T1000 (cell line): ENCODE data around the gene MPIG6B.

Experiments used
- DNase-seq: peaks from one replicate; lab custom pipeline; 2025; ENCODE audit warnings: mixed read lengths; lab: John Stamatoyannopoulos, UW

Gene MPIG6B, protein sequence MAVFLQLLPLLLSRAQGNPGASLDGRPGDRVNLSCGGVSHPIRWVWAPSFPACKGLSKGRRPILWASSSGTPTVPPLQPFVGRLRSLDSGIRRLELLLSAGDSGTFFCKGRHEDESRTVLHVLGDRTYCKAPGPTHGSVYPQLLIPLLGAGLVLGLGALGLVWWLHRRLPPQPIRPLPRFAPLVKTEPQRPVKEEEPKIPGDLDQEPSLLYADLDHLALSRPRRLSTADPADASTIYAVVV

DNA sequence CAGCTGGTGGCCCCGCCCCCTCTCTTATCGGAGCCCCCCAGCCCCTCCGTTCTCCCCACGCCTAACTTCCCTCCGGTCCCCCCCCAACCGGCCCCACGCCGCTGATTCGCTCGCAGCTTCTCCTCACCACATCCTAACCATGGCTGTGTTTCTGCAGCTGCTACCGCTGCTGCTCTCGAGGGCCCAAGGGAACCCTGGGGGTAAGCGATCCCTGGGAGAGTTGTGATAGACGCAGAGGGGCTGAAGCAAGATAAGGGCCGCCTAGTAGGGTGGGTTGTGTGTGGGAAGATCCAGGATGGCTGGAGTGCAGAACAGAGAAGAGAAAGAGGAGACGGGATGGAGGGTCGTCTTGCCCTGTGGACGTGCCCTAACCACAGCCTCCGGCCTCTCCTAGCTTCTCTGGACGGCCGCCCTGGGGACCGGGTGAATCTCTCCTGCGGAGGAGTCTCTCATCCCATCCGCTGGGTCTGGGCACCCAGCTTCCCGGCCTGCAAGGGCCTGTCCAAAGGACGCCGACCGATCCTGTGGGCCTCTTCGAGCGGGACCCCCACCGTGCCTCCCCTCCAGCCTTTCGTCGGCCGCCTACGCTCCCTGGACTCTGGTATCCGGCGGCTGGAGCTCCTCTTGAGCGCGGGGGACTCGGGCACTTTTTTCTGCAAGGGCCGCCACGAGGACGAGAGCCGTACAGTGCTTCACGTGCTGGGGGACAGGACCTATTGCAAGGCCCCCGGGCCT is at the start of gene MPIG6B:
TSS of gene MPIG6B (plus strand) at position 129 of the 735 bp plus-strand sequence. CDS start at position 140, 11 bp downstream.
- no peak for DNase-seq

DNA sequence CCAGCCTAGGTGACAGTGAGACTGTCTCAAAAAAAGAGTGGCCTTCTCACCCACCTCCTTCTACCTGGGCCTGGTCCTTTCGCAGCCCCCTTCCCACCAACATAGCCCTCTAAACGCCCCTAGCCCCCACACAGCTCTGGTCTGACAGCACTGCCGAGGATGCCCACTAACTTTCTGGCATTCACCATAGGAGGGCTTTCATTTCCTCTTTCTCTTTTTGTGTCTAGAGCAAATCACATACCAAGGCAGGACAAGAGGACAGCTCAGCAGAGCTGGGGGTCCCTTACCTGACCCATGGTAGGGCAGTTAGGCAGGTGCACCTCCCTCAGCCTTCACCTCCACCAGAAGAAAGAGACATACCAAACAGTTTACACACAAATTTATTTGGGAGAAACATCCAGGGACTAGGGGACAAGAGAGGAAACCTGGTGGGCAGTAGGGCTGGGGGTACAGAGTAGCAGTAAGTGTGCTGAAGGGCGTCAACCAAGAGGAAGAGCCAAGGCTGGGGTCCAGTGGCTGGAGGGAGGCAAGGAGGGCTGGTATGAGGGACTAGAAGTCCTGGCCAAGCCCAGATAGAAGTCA is 46.8 kb upstream of the MPIG6B start:
- DNase-seq, result no peak

DNA sequence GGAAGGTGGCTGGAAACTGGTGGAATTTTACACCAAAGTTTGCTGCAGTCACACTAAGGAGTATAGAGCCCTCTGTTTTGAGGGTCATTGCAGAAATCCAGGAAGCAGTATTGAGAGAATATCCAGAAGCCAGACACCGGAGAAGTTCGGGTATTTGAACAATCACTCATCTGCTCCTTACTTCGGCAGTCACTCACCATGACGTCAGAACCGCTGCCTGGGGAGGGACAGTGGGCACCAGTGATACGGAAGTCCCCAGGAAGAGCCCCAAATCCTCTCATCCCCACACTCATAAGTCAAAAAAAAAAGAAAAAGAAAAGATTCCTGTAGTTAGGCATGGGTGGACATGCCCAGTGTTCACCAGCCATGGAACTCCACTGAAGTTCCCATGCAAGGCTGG is 46.3 kb upstream of the MPIG6B start:
- no peak for DNase-seq

DNA sequence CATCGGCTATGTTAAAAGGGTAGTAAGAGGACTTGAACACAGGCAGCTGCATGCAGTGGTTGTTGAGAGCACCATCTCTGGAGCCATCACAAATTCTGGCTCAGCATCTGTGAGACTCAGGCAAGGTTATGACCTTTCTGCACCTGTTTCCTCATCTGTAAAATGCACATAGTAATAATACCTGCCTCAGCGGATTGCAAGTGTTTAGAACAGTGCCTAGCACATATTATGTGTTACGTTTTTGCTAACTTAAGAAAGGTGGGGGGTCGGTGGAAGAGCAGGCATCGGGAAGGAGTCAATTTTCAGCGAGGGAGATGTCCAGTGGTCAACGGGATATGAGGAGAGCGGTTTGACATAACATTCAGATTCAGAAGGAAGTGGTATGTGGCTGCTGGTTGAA is 45.2 kb upstream of the MPIG6B start:
- no peak for DNase-seq

GRCh38 chr6:31680226-31681134 is 42.7 kb upstream of the MPIG6B start, which contains the start of gene LY6G5C:
LY6G5C (minus strand) TSS chr6:31681067; CDS start chr6:31680373, 694 bp downstream.
- peak; percentile 78 for DNase-seq

GRCh38 chr6:31681135-31681671 is 42.0 kb upstream of the MPIG6B start:
- DNase-seq, result no peak

DNA sequence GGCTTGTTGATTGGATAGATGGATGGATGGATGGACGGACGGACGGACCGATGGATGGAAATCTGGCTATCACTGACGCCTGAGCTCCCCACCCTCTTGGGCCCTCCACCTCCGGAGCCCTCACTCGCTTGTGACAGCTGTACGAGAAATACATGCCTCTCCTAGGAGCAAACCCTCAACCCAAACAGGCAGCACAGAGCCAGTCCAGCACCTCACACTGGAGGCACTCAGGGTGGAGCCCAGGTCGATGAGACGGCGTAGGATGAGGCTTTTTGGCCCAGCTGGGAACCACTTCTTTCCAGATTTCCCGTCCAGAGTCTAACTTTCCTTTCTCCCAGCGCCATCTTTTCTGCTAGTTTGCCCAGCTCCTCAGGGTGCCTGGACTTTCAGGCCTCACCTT is 39.6 kb upstream of the MPIG6B start:
- DNase-seq, result no peak

GRCh38 chr6:31686483-31686882 is 36.7 kb upstream of the MPIG6B start:
- no peak for DNase-seq

DNA sequence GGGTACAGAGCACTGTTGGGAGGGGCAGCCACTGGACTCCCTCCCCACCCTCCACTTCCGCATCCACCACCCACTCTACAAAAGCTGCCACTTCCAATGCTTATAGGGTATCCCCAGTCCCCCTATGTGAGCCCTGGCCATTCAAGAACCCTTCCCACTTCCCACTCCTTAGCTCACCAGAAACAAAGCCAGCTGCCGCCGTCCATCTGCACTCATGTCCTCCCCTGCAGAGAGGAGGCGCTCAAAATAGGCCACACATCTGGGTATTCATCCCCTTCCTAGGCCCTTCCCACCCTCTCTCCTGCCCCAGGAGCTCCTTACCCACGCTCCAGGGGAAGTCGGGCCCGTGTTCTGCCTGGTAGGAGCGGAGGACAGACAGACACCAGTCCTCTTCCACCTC is 35.9 kb upstream of the MPIG6B start:
- DNase-seq, result no peak

DNA sequence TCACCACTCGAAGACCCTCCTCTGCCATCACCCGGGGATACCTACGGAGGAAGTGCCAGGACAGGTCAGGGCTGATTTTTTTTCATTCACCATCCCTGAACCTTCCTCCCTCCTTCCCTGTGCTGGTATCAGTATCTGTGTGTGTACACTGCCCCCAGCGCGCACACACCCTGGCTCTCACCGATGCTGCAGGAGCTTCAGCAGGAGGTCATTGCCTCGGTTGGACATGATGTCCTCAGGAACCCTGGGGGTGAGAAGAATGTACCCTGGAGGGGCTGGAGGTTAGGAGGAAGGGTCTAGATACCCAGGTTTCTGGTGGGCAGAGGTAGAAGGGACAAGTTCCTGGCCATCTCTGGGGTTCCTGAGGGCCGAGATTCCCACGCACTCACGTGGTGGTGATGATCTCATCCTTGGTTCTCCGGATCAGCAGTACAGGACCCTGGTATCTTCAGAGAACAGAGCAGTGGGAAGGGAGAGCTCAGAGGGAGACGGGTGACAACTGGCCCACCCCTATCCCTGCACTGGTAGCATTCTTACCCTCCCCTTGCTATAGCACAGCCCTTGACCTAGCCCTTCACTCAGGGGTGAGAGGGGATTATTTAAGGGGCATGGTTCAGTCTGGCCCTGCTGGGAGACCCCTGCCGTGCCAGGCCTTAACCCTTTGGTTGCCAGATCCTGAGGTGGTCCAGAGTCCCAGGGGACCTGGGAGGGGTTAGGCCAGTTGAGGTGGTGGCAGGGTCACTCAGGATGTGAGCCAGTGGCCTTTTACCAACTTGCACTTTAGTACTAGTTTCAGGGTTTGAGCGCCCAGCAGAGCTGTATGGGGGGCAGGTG is 35.1 kb upstream of the MPIG6B start:
- DNase-seq, result no peak

- no peak for DNase-seq
Measured at GRCh38 chr6:31689249-31690110, 33.7 kb upstream of the MPIG6B start.

DNA sequence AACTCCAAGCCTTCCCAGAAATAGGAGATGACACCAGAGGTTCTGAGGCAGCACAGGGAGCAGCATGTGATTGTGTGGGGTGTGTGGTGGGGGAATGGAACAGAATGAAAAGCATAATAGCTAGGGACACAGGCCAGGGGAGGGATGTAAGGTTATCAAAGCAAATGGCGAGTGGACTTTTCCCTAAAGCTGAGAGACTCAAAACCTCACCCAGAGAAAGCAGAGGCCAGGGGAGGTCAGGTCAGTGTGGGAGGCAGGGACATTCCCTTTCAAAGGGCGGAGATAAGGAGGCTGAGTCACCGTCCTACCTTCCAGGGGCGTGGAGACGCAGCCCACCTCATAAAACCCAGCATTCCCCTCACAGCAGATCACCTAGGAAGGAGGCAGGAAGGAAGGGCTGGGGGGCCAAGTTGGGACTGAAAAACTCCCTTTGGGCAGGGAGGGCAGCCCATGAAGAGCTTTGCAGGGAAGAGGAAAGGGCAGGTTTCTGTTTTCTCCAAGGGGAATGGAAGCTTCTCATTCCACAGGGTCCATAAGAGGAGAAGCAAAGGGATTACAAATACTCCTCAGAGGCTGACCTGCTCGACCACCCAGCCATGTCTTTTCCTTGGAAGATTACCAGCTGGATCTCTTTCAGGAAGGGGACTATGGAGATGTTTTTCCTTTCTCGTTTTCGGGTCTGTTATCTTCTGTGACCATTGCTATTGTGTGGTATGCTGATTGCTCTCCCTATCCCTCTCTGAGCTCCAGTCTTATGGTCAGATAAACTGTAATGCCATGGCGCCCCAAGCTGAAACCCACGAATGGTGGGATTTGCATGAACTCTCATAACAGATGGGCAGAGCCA is 32.7 kb upstream of the MPIG6B start:
- DNase-seq, result no peak

DNA sequence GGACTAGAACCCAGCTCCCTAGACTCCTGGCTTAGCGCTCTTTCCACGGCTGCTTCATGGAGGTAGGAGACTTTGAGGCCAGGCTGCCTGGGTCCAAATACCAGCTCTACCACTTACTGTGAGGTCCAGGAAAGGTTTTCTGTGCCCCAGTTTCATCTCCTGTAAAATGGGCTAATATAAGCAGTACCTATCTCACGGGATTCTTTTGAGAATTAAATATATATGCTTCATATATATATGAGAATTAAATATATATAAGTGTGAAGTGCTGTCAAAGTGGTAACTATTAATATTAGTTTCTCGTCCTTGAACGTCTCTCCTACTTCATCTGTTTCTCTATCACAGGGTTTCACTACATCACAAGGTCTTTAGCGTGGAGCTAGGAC is 32.1 kb upstream of the MPIG6B start:
- no peak for DNase-seq

DNA sequence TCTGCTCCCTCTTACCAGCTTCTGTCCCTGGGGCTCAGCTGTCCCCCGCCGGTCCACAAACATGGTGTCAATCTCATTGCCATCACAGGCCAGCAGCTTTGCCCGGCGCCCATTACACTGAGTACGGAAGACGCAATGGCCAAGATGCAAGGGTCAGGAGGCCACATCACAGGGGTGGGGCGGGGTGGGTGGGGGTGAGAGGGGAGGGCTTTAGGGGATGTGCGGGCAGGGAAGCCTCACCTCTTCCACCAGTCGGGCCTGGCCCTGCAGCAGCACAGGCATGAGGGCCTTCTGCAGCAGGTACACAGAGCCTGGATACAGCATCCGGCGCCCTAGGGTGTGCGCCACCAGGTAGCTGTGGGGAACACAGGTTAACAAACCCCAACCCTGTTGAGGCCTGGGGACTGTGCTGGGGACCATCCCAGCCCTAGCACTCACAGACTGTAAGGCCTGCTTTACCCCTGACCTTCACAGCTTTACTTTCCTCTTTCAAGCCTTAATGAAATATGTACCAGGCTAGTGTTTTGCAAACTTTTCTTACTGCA is 31.5 kb upstream of the MPIG6B start:
- no peak for DNase-seq

DNA sequence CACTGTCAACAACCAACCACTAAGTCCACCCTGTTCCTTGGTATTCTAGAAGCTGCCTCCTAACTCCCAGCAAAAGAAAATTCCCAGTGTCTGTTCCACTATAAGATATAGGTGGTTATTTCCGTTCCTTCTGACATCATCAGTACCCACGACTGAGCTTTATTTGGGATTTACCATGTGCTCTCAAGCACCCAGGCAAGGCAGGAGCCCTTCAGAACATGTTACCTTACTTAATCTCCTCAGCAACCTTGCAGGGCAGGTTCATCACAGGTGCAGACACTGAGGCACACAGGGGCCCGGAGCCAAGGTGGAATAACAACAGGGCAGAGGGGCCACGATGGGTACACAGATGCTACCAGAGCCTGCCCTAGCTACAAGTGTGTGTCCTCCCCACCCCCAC is 30.8 kb upstream of the MPIG6B start:
- no peak for DNase-seq

GRCh38 chr6:31692886-31693285 is 30.3 kb upstream of the MPIG6B start:
- no peak for DNase-seq

- DNase-seq, result no peak
Measured at GRCh38 chr6:31693535-31693934, 29.6 kb upstream of the MPIG6B start.

DNA sequence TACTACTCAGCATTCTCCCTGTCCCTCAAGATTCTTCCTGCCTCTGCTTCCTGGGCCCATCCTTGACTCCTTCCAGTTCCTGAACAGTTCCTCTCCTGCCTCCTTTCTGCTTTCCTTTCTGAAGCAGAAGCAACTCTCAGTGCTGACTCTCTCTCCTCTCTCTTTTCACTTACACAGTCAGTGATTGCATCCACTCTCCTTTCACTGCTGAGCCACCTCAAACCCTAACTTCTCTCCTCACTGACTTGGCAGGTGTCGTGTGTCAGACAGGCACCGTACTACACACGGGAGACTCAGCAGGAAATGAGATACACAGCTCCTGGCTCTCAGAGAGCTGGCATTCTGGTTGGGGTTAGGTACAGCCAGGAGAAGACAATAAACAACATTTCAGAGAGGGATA is 25.6 kb upstream of the MPIG6B start:
- no peak for DNase-seq
